NCI-H1417 treated with DMSO at 0.1 percent for 48 hours (cell line): ENCODE measurements around the gene SLC6A7.
"Not testable (repeated sequence)": the region's sequence is repeated elsewhere in the genome, so short reads cannot be mapped to it uniquely, and the experiment has no call there.

Experiments used
- DNase-seq: peaks from one replicate; lab custom pipeline; 2025; lab: John Stamatoyannopoulos, UW

Gene SLC6A7

GRCh38 chr5:150241298-150242160 is 51.7 kb downstream of the SLC6A7 start:
- DNase-seq = no peak

GRCh38 chr5:150242251-150242894 is 52.5 kb downstream of the SLC6A7 start:
- no peak for DNase-seq

- no peak for DNase-seq
Observed at GRCh38 chr5:150243590-150243989, 53.7 kb downstream of the SLC6A7 start.

GRCh38 chr5:150244209-150244608 is 54.3 kb downstream of the SLC6A7 start:
- no peak for DNase-seq

- no peak for DNase-seq
Observed at GRCh38 chr5:150245111-150245789, 55.4 kb downstream of the SLC6A7 start.

- DNase-seq = no peak
Observed at GRCh38 chr5:150245808-150246207, 55.9 kb downstream of the SLC6A7 start.

- DNase-seq = no peak
Observed at GRCh38 chr5:150246429-150246828, 56.6 kb downstream of the SLC6A7 start.

GRCh38 chr5:150246835-150247234 is 57.0 kb downstream of the SLC6A7 start:
- DNase-seq = no peak

- no peak for DNase-seq
Observed at GRCh38 chr5:150247726-150248125, 57.9 kb downstream of the SLC6A7 start.

- not testable (repeated sequence) for DNase-seq
Observed at GRCh38 chr5:150248493-150248892, 58.6 kb downstream of the SLC6A7 start.

- DNase-seq = no peak
Observed at GRCh38 chr5:150248946-150249345, 59.1 kb downstream of the SLC6A7 start.

- DNase-seq = no peak
Observed at GRCh38 chr5:150249744-150250143, 59.9 kb downstream of the SLC6A7 start.

- no peak for DNase-seq
Observed at GRCh38 chr5:150251504-150251903, 61.6 kb downstream of the SLC6A7 start.

- no peak for DNase-seq
Observed at GRCh38 chr5:150252489-150252888, 62.6 kb downstream of the SLC6A7 start.

GRCh38 chr5:150253416-150254208 is 63.8 kb downstream of the SLC6A7 start:
- no peak for DNase-seq

GRCh38 chr5:150254363-150254762 is 64.5 kb downstream of the SLC6A7 start:
- DNase-seq = no peak

GRCh38 chr5:150254774-150255173 is 64.9 kb downstream of the SLC6A7 start:
- no peak for DNase-seq

- DNase-seq = no peak
Observed at GRCh38 chr5:150255659-150256409, 66.0 kb downstream of the SLC6A7 start.

- DNase-seq = no peak
Observed at GRCh38 chr5:150256410-150257064, 66.7 kb downstream of the SLC6A7 start.

GRCh38 chr5:150257424-150257823 is 67.6 kb downstream of the SLC6A7 start:
- DNase-seq = no peak

- no peak for DNase-seq
Observed at GRCh38 chr5:150258130-150258529, 68.3 kb downstream of the SLC6A7 start.
